Spleen (tissue), 7 donors: ENCODE measurements around the gene DNAL4.

Experiments
- POLR2A ChIP-seq, 3 donors: fragments of 450-650 bp; IDR thresholded peaks; one replicate each; pipeline ENCODE4 v1.5.1; 2017; ENCODE audit warnings: antibody characterized with exemption in 3 of 3, mild to moderate bottlenecking in 1 of 3
- POLR2AphosphoS5 ChIP-seq, 3 donors: sonication (generic); formaldehyde crosslinking; IDR thresholded peaks; one replicate each; pipeline ENCODE4 v1.5.1; 2017; ENCODE audit warnings: antibody characterized with exemption in 3 of 3
- TF ChIP-seq, protein P1 (sequence below), 11 experiments: fragments of 200-600 bp in 7 of 11; fragments of 450-650 bp in 4 of 11; sonication (generic) in 4 of 11; IDR thresholded peaks in 8 of 11; conservative IDR thresholded peaks in 3 of 11; 1 replicate in 7 of 11; 2 replicates in 4 of 11; pipeline versions ENCODE4 v1.4.0 to v1.8.0; 2016 to 2021; ENCODE audit warnings: antibody characterized with exemption in 11 of 11, inconsistent platforms in 4 of 11, mild to moderate bottlenecking in 1 of 11
- donor health status: DM: no; HTN: no; CAD: no; lungs with moderate emphysema.
- donor health status: DM: no; HTN: no; CAD: no.
- donor health status: DM: no; HTN: no; CAD: no.

DNA sequence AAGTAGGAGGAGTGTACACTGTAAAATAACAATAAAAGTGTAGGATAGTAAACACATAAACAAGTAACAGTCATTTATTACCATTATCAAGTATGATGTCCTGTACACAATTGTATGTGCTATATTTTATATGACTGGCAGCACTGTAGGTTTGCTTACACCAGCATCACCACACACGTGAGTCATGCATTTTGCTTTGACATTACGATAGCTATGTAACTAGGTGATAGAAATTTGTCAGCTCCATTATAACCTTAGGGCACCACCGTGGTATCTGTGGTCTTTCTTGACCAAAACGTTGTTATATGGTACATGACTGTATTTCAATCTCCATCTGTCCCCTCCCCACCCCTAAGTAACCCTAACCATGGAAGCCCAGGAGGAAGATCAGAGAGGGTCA lies 1.1 kb downstream of the DNAL4 start:
- TF ChIP-seq, protein P1, sequence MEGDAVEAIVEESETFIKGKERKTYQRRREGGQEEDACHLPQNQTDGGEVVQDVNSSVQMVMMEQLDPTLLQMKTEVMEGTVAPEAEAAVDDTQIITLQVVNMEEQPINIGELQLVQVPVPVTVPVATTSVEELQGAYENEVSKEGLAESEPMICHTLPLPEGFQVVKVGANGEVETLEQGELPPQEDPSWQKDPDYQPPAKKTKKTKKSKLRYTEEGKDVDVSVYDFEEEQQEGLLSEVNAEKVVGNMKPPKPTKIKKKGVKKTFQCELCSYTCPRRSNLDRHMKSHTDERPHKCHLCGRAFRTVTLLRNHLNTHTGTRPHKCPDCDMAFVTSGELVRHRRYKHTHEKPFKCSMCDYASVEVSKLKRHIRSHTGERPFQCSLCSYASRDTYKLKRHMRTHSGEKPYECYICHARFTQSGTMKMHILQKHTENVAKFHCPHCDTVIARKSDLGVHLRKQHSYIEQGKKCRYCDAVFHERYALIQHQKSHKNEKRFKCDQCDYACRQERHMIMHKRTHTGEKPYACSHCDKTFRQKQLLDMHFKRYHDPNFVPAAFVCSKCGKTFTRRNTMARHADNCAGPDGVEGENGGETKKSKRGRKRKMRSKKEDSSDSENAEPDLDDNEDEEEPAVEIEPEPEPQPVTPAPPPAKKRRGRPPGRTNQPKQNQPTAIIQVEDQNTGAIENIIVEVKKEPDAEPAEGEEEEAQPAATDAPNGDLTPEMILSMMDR (IDR thresholded peaks at IDR 0.05 in 8 of 11, conservative IDR thresholded peaks at IDR 0.05 in 3 of 11): no peak
- no peak for TF ChIP-seq POLR2A (IDR thresholded peaks at IDR 0.05)
- no peak for TF ChIP-seq POLR2AphosphoS5 (IDR thresholded peaks at IDR 0.05)
